AG08395 (cell line): ENCODE measurements around the gene USP47.

Source experiments
- DNase-seq: peaks from one replicate; pipeline ENCODE4 v3.0.0; 2012; ENCODE audit warnings: mixed read lengths, low spot score

Gene USP47

DNA sequence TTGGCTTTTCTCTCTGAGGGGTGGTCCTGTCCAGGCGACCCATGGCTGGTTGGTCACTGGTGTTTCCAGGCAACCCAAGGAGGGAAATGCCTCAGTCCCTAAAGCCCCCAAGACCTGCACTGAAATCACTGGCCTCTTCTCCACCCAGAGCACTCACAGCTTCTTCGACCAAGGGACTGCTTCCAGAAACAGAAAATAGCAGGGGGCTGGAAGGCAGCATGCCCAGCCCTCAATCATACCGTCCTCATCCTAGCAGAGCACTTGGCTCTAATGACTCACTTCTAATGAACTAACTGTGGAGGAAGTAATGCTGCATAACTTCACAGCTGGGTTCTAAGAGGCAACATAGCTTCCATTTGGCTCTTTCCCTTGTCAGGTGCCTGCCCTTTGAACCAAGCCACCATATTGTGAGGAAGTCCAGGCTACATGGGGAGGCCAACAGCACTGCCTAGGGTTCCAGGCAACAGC is 139.1 kb downstream of the USP47 start:
- no peak for DNase-seq

GRCh38 chr11:11981364-11981763 is 139.6 kb downstream of the USP47 start:
- no peak for DNase-seq

DNA sequence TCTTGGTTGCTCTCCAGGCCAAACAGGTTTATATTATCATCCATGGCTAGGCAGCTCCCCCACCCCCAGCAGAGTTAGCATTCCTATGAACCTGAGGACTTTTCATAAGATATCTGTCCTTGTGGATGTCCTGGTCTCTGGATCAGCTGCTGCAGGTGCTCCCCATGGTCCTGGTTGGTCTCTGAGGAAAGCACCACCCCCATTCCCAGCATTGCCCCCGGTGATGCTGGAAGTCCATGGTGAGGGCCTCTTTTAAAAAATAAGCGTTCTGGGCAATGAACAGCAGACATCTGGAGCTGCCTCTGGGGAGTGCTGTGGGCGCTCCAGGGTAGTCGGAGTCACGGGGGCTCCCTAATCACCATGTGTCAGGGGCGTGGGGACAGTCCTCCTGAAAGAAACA is 140.1 kb downstream of the USP47 start:
- DNase-seq = no peak

- DNase-seq = no peak
These were observed 140.7 kb downstream of the USP47 start for GRCh38 chr11:11982461-11982860.

DNA sequence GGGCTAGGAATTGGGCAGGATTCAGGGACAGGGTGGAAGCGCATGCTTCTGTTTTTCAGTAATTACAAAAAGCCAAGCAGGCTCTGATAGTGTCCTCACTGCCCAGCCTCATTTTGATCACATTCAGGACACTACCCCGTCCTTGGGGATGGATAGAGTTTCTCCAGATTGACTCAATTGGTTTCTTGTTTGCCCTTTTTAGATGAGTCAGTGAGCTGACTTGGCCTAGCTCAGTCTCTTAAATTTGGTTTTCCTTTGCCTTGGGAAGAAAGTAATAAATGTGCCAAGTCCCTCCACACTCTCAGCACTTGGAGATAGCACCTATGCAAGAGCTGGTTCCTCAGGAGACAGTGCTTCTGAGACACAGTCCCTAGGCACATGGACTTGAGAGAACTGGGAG is 141.2 kb downstream of the USP47 start:
- DNase-seq = no peak

- DNase-seq = no peak
These were observed 141.7 kb downstream of the USP47 start for GRCh38 chr11:11983427-11983826.

DNA sequence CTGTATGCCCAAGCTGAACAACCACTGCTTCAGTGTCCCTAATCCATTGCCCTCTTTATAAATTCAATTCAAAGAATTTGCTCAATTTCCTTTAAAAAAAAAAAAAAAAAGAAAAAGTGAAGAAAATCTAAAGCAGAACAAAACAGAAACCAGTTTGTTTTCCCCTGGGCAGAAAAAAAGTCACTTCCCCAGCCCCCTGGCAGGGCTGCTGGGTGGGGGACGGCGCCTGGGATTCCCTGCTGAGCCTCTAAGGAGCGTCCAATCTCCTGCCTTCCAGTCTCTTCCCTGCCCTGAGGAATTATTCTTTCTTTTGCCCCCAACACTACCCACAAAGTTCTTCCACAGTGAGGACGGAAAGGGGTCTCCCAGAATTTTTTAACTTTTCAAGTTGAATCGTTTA is 142.8 kb downstream of the USP47 start:
- no peak for DNase-seq

DNA sequence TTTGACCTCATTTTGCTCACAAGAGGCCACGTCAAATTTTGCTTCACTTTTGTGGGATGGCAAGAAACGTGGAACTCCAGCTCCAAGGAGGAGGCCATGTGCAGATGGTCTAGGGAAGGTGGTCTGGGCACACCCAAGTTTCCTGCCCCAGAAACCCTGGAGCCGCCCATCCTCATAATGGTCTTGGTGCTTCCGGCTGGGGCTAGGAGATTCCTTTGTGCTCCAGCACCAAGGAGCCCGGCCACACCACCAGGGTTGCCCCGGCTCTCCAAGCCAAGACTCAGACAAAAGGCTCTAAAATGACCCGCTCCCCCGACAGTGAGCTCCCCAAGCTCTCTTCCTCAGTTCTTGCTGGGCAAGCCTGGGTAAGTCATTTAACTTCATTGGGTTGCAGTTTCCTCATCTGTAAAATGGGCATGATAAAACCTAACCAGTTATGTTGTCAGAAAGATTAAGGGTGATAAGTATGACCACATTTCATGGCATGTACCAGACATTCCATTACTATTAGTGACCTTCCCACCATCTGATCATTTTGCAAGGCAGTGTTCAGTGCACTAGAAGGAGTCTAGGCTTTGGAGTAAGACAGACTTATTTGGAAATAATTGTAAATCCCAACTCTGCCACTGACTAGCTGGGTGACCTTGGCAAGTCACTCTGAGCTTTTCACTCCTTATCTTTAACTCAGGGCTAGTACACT is 143.4 kb downstream of the USP47 start:
- DNase-seq = peak; percentile 63

GRCh38 chr11:11985954-11986949 is 144.5 kb downstream of the USP47 start:
- DNase-seq = no peak

DNA sequence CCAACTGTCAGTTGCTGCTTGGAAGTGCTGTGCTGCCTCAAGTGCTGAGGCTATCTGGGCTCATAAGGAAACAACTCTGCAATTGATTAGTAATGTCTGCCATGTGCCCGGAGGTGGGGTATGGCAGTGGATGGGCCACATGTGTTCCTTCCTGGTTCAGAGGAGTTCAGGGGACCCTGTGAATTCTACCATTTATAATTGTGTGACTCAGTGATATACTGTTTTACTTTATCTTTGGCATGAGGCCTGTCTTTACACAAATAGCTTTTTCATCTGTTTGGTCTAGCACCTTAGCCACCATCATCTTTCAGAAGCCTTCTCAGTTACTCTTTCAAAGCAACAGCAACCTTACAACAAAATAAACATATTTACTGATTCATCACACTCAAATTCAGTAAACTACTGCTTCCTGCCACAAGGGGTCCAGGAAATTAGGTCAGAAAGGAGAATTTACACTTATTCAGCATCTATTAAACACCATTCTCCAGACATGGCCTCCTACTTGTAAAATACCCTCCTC is 145.8 kb downstream of the USP47 start:
- DNase-seq = no peak

DNA sequence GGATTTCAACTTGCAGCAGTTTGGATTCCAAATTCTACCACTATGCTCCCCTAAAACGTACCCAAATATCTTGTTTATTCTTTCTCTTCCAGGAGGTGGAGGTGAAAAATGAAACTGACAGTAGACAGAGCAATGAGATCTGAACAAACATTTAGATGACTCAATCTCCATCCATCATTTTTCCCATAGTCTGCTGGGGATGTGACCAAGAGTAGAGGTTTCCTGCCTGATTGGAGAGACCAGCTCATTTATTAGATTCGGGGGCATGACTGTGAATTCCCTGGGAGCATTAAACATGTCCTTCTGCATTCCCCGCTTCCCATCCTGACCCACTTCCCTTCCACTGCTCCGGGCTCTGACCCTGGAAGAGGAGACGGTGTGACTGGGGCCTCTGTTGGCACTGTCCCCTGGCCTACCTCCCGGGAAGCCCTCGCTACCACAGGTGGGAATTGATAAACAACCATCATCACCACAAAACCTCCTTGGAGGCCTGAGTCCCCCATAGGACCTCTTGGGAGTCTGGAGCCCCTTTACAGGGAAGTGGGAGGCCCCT is 146.4 kb downstream of the USP47 start:
- peak; percentile 52 for DNase-seq

DNA sequence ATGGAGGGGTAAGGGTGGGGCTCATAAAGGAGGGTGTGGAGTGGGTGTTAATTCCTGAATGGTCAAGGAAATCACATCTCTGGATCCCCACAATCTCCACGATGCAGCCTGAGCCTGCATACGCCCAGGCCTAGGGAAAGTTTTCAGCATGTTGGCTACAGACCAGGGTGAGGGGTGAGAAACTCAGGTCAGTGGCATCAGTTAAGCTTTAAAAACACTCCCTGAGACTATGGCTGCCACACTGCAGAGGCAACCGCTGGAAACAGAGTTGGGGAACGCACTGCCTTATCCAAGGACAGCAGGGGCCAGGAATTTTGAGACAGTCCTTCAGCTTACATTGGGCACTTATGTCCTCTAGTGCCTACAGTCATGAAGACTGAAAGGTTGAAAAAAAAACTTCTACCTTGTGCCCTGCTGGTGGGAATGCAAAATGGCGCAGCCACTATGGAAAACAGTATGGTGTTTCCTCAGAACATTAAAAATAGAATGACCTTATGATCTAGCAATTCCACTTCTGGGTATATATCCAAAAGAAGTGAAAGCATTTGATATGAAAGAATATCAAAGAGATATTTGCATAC is 147.0 kb downstream of the USP47 start:
- no peak for DNase-seq

DNA sequence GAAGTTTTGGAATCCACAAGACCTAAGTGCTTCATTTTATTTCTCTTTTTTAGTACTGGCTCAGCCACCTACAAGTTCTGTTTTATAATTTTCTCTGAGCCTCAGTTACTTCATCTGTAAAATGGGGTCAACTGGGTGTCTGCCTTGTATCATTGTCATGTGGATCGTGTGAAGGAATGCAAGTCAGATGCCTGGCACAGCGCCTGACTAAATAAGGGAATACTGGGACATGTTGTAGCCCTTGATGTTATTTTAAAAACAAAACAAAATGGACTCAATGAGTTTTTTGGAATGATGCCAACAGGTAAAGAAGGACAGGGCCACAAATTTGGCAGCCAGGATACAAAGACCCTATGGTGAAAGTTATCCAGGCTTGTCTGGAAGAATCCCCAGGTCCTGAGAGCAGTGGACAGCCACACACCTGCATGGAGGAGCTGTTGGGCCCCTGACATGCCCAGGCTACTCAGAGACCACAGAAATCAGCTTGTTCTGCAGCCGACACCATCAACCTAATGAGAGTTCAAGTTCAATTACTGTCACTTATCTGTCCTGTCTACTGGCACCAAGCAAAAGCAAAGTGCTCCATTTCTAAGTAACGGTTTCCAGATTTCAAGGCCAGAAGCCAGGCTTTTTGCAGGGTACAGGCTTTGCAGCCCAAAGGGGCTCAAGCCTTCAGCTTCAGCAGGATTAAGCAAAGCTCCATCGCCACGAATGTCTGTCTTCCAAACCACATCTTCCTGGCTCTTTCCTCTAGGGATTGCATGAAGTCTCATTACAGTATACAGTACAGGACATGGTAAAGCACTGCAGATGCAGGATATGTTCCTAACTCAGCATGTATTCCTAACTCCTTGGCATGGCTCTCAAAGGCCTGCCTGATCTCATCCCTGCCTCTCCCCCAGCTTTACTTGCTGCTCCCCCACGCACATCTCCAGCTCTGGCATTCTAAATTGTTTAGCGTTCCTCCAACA is 148.3 kb downstream of the USP47 start:
- DNase-seq = peak; percentile 54

DNA sequence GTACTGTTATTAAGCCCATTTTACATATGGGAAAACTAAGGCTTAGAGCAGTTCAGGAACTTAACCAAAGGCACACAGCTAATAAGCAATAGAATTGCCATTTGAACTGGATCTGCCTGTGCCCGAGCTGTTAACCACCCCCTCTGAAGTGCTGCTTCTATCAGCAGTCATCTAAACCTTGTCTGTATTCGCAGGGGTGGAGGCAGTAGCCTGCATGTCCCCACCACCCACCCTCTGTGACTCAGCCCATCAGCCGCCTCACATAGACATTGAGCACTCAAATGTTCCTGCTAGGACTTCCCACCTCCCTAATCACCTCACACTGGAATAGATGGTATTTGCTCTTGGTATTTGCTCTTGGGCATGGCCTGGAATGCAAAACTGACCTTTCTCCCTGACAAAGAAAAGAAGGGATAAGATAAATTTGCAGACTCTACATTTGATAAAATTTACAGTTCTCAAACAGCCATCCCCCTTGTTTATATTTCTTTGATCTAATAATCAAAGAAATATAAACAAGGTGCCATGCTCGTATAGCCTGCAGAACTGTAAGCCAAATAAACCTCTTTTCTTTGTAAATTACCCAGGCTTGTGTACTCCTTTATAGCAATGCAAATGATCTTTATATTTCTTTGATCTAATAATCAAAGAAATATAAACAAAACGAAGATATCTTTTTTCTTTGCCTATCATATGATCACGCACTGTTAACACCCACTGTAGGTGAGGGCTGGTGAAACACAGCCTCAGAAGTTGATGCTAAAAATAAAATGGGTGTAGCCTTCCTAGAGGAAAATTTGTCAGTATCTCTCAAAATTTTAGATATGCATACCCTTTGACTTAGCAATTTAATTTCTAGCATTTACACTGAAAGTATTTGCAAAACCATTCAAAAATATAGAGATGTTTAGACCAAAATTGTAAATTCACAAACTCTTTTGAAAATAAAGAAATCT is 150.8 kb downstream of the USP47 start:
- DNase-seq = no peak

GRCh38 chr11:11993839-11994238 is 152.1 kb downstream of the USP47 start:
- DNase-seq = peak; percentile 82

- DNase-seq = no peak
These were observed 153.8 kb downstream of the USP47 start for GRCh38 chr11:11995601-11996000.

GRCh38 chr11:11996321-11997048 is 154.7 kb downstream of the USP47 start:
- no peak for DNase-seq

GRCh38 chr11:11997049-11997322 is 155.2 kb downstream of the USP47 start:
- no peak for DNase-seq

GRCh38 chr11:11998091-11998781 is 156.5 kb downstream of the USP47 start:
- DNase-seq = peak; percentile 94
